Measurements from ENCODE around the gene BST1.

BST1 gene

DNA sequence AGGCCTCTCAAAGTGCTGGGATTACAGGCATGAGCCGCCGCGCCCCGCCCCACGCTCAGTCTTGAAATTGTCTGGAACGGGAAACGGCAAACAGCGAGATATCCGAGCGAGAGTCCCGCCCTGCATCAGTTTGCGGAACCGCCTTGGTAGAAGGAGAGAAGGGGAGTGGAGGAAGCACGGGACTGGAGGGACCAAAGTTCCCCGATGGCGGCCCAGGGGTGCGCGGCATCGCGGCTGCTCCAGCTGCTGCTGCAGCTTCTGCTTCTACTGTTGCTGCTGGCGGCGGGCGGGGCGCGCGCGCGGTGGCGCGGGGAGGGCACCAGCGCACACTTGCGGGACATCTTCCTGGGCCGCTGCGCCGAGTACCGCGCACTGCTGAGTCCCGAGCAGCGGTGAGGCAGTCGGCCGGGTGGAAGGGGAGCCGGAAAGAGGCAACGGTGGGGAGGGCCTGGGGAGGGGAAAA, at the start of gene BST1:
Gene BST1, plus strand, starts transcription at position 125 of the 463 bp plus-strand sequence. Its CDS starts 80 bp downstream, at position 205.
- peak; percentile 21 for DNase-seq

- DNase-seq: no peak
Observed at GRCh38 chr4:15653420-15653819, 49.4 kb upstream of the BST1 start.

- DNase-seq: peak; percentile 43
Observed at GRCh38 chr4:15653864-15654592, 48.8 kb upstream of the BST1 start.

- DNase-seq: no peak
Observed at GRCh38 chr4:15654593-15655222, 48.2 kb upstream of the BST1 start.

DNA sequence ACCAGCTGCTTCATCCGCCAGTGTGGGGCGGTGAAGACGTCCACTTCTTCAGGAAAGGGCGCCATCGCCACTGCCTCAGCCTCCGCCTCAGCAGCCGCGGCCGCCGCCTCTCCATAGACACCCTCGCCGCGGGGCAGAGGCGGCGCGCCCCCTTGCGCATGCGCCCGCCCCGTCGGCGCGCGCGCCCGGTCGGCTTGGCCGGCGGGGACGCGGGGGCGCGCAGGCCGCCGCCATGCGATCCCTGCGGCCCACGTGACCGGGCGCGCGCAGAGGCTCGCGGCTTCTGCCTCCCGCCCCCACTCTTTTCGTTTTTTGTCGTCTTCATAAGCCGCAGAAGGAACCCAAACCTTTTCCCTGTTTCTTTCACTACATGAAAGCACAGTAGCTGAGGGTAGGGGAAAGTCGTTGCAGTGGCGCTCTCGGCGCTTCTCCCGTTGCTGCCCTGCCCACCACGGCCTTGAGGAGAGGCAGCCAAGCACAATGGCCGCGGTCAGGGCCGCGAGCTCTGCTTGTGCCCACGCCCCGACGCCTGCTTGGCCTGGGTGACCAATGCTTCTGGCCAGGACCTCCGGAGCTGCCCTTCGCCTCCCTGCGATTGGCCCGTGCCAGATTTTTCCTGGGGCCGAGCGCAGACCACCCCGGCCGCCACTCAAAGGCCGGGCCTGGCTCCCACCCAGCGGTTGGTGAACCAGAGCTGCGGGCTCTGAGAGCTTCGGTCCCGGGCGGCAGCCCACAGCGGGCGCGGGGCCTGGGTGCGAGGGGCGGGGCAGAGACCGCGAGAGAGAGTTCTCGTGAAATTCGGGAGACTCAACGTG, 47.4 kb upstream of the BST1 start, which contains the start of gene FBXL5:
Gene FBXL5, minus strand, starts transcription at position 135 of the 815 bp plus-strand sequence. Its CDS starts 70 bp downstream, at position 65.
- peak; percentile 89 for DNase-seq

GRCh38 chr4:15656038-15656470, 46.8 kb upstream of the BST1 start:
- no peak for DNase-seq

DNA sequence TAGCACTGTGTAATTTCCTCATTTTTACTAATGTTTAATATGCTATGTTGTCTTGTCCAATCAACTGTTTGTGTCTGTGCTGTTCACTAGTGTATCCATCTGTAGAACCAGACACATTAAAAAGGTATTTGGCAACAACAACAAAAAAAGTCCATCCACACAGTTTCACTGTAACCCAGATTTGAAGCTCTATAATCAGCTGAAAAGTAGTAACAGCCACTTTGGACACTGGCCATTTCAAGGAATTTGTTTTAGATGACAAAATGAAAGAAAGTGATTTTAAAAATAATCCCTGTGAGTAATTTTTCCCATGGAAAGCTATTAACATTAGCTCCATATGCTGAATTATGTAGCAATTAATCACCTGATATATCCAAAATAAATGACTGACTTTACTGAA, 45.5 kb upstream of the BST1 start:
- DNase-seq: no peak

GRCh38 chr4:15658136-15658770, 44.6 kb upstream of the BST1 start:
- DNase-seq: no peak

- DNase-seq: no peak
Observed at GRCh38 chr4:15658781-15659180, 44.1 kb upstream of the BST1 start.

GRCh38 chr4:15659768-15660570, 42.9 kb upstream of the BST1 start:
- no peak for DNase-seq

GRCh38 chr4:15665753-15666365, 37.0 kb upstream of the BST1 start:
- no peak for DNase-seq

DNA sequence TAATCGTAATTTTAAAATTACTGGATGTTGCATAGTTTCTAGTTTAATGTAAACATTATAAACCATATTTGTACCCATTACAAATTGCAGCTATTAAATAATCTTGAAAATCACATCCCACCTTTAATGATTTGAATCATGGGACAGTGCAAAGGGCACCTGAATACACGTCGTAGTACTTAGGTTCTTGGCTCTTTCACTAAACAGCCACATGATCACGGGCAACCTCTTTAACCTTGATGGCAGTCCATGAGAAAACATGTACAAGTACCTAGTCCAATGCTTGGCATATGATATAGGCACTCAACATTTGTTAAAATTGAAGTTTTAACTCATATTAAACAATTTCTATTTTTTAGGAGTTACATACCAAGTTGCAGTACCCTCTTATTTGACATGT, 35.9 kb upstream of the BST1 start:
- DNase-seq: no peak

DNA sequence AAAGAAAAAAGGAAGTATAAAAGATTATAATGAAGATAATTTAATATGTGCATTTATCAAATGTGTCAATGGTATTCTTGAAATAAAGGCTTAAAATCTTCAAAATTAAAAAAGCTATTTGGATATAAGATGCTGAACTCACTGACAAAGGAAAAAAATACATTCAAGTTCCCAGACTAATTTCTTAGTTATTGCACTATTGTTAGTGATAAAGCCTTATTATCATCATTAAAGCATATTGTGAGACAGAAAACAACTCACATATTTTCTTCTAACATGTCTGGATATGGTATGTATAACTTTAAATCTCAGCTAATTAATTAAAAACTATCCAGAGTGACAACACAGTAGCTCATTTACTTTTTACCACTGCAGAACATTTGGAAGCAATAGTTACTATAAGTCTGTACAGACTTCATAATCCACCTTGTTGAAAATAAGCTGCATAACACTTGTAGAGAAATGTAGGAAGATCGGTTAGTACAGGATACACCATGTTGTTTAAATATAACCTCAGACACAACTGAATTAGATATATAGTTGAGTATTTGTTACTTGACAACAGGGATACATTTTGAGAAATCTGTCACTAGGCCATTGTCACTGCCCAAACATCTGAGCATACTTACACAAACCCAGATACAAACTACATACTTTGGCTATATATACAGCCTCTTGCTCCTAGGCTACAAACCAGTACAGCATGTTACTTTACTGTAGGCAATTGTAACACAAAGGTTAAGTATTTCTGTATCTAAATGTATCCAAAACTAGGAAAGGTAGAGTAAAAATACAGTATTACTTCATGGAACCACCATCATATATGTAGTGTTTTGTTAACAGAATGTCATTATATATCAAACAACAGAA, 34.1 kb upstream of the BST1 start:
- DNase-seq: no peak

DNA sequence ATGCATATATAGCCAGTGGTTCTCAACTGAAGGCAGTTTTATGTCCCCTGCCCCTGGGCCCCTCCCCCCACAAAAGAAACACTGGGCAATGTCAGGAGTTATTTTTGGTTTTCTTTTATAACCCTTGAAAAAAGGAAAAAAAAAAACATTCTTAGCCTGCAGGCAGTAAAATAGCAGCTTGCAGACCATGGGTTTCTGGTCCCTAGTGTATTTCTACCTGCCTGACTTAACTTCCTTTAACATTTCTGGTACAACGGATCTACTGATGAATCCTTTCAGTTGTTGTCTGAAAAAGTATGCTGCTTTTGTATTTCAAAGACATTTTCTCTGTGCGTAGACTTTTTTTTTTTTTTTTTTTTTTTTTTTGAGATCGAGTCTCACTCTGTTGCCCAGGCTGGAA, 32.3 kb upstream of the BST1 start:
- DNase-seq: no peak

DNA sequence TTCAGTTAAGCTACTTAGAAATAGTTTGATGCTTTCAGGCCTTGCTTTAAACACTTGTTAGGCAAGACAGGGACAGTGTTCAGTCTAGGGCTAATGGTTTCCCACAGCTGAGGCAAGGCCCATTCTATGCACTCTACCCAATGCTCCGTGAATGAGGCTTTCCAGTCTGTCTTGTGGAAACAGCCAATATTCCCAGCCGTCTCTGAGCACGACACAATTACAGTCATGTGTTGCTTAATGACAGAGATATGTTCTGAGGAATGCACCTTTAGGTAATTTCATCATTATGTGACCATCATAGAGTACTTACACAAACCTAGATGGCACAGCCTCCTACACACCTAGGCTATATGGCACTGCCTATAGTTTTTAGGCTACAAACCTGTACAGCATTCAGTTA, 30.8 kb upstream of the BST1 start:
- no peak for DNase-seq

GRCh38 chr4:15673337-15673736, 29.5 kb upstream of the BST1 start:
- DNase-seq: no peak

DNA sequence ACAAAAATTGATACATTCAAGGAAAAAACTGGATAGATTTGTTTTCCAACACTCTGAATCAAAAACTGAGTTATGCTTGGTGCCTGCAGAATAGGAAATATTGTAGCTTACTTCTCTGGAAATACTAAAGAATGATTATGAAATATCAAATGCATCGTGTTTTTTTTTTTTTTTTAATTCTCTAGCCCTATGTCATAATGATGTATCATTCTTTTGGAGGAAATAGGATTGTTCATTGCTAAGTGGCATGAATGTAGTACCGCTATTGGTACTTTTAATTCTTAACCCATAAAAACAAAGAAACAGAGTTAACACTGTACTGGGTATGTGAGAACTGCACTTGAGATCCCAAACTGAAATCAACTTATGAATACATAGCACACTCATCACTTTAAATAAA, 28.8 kb upstream of the BST1 start:
- DNase-seq: no peak

- DNase-seq: no peak
Observed at GRCh38 chr4:15674926-15675325, 27.9 kb upstream of the BST1 start.

DNA sequence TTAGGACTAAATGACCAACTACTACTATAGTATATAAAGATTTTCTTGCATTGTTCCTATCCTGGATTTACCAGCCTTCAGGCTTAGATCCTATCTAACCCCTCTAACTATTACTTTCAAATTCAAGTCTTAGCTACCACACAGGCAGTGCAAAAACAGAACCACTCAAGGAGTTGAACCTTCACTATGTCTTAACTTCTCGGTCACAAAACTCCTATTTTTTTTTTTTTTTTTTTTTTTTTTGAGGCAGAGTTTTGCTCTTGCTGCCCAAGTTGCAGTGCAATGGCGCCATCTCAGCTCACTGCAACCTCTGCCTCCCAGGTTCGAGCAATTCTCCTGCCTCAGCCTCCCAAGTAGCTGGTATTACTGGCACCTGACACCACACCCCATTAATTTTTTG, 27.5 kb upstream of the BST1 start:
- no peak for DNase-seq

- no peak for DNase-seq
Observed at GRCh38 chr4:15676039-15676438, 26.8 kb upstream of the BST1 start.

DNA sequence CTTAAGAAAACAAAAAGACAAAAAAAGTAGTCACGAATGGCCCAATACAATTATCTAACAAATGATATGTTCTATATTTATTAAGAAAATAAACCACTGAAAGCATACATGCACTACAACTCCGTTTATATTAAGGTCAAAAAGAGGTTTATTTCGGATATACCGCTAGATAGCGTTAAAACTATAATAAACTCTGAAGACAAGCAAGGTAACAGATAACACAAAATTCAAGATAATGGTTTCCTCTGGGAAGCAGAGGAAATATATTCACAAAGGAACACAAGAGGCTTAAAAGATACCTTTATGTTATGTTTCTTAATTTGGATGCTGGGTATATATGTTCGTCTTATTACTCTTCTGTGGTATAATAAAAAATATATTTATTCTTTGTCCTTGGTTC, 26.0 kb upstream of the BST1 start:
- no peak for DNase-seq
